Activated CD4-positive, CD25-positive, alpha-beta regulatory T cell (primary cell): ENCODE data around the gene ABCG8.
A peak's percentile ranks its signal among the peaks of the same experiment; 100 is the strongest.
"Not testable (repeated sequence)": the region's sequence is repeated elsewhere in the genome, so short reads cannot be mapped to it uniquely, and the experiment has no call there.

Experiments
- DNase-seq, 4 experiments: peaks; one replicate each; lab custom pipeline; 2025; lab: John Stamatoyannopoulos, UW

Gene ABCG8

DNA sequence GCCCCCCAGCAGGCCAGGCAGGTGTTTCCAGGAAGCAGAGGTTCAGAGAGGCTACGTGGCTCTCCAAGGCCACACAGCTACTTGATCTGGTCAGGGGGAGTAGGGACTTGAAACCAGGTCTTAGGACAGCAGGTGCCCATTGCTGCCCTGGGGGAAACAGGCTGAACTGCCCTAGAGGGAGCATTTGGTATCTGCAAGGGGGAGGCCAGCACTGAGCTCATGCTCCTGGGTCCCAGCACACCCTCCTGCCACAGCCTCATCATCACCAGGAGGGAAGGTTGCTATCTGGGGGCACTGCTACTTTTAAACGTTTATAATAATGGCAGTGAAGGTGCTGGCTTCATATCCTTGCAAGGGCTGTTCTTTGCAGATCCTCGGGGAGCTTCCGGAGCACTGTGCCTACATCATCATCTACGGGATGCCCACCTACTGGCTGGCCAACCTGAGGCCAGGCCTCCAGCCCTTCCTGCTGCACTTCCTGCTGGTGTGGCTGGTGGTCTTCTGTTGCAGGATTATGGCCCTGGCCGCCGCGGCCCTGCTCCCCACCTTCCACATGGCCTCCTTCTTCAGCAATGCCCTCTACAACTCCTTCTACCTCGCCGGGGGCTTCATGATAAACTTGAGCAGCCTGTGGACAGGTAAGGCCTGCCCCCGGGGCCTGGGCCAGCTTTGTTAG lies 36.1 kb downstream of the ABCG8 start:
- DNase-seq: no peak

DNA sequence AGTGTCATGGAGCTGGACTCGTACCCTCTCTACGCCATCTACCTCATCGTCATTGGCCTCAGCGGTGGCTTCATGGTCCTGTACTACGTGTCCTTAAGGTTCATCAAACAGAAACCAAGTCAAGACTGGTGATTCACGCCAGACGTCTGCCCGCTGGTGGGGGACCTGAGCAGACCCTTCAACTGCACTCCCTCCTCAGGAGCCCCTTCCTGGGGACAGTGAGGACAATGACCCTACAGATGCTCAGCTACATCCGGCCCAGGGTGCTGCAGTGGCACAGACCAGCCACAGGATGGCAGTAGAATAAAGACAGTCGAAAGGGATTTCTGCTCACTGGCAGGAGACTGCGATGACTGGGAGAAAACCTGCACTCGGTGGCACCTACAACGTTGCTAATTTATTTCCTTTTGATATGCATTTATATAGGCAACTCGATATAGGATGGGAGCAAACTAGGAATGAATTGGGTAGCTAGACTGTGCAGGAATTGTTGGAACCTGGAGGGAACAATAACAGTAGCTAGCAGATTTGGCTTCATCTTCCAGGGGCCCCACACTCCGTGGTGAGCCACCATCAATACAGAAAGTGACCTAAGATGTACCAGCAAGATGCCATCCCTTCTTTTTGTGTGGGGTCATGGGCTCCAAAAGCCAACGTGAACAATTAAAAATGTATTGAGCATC lies 39.2 kb downstream of the ABCG8 start:
- peak in 3 of 4 experiments; percentile 14 to 36 (median 36) for DNase-seq

DNA sequence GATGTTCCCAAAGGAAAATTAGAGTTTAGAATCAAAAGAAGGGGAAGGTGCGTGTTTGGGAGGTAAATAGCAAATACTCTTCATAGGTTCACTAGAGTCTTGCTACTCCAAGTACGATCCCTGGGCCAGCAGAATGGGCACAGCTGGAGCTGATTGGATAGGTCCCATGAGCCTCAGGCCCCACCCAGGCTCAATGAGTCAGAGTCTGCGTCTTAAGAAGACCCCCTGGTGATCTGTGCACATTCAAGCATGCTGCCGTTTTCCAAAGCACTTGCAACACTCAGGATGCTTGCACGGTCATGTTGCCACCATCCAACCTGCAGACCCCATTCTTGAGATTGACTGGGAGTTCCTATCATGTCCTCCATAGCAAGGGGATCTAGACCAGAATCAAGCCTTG lies 40.5 kb downstream of the ABCG8 start:
- no peak for DNase-seq

- DNase-seq: no peak
Observed at GRCh38 chr2:43880471-43880870, 41.7 kb downstream of the ABCG8 start.

DNA sequence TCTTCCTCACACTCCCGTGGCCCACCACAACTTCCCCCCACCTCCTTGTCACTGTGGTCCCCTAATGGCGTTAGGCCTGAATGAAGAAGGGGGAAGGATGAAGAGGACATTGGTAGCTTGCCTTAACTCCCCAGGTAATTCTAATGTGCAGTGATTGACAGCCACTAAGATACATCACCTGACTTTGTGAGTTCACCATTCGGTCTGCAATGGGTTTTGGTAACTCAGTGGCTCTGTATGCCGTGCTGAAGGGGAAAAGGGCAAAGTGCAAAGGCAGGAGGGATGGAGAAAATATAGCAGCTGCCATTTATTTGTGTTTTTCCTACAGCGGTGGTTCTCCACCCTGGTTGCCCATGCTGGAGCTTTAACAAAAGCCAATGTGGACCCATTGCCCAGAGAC lies 42.2 kb downstream of the ABCG8 start:
- no peak for DNase-seq

DNA sequence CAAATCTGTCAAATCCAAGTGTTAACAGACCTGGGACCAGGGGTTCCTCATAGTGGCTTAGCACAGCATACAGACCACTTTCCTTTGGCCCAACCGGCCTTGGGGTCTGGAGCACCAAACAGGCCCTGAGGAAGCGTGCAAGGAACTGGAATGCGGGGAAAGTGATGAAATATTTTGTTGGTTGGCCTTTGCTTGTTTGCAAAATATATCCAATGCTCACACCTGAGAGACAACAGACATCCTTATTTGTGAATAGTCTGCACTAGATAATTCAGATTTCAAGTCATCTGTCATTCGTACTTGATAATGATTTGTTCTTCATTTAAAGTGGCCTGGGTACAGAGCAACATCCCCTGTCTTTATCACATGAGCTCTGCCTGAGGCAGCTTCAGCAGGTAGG lies 43.5 kb downstream of the ABCG8 start:
- no peak for DNase-seq

GRCh38 chr2:43884689-43885088 lies 45.9 kb downstream of the ABCG8 start:
- DNase-seq: no peak

GRCh38 chr2:43885132-43885632 lies 46.4 kb downstream of the ABCG8 start:
- no peak for DNase-seq

- no peak for DNase-seq
Observed at GRCh38 chr2:43887176-43887575, 48.4 kb downstream of the ABCG8 start.

DNA sequence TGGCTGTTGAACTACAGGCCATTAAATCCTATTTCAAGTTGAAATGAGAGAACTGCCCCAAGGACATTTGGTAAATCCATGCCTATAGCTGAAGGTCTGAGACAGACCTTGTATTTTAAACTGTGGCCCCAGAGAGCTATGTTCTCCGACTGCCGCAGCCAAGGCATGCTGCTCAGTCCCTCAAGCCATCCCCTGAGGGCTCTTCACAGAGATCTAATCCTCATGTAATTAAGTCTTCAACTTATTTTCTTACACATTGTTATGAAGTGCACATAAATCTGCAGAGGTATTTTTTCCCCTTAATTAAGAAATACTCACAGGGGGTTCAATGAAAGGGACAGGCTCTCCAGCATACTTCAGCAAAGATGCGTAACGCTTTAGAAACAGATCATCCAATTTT lies 50.6 kb downstream of the ABCG8 start:
- no peak for DNase-seq

DNA sequence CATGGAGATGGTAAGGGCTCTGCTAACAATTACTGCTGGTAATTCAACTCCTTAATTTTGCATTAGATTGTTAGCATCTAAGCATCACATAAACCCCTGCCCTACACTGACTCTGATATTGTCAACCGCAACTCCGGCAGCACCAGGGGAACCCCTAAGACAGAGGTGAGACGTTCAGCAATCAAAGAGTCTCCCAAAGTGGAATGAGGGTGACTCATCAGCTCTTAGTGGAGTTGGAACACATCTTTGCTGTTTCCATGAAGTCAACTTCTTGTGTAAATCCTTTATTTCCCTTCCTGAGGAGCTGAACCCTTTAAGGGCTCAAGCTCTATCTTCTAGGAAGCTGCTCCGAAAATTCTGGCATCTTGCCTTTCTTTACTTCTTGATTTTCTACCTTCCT lies 52.1 kb downstream of the ABCG8 start:
- DNase-seq: no peak

- no peak for DNase-seq
Observed at GRCh38 chr2:43894743-43895142, 56.0 kb downstream of the ABCG8 start.

DNA sequence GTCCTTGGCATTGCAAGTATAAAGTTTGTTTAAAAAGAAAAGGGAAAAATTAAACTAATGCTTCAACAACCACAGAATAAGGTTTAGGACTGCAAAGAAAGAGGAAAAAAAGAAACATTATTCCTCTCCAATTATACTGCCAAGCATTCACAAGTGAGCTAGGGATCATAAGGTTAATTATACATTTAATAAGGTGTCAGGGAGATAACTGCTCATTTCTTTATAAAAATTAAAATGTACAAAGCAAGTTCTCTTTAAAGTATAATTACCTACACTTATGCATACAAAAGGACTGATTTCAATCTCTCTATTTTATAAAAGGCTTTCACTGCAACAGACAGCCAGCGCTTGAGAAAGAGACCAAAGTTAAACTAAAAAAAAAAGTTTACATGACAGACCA lies 58.1 kb downstream of the ABCG8 start:
- DNase-seq: no peak

DNA sequence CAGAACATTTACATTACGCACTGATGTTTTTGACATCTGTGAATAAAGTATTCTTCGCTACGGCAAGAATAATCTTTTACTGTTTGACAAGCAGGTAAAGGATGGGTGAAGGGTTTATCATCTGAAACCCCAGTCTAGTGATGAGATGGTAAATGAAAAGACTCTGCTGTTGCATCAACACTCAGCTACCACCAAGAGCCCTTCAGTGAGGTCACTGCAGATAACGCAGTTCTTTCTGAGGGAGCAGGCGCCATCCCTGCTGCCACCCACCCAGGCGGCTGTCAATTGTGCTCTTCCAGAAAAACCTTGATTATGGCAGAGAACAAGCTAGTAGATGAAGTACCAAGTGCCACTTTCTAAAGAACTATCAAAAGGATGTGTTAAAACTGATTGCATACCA lies 58.7 kb downstream of the ABCG8 start:
- DNase-seq: no peak

DNA sequence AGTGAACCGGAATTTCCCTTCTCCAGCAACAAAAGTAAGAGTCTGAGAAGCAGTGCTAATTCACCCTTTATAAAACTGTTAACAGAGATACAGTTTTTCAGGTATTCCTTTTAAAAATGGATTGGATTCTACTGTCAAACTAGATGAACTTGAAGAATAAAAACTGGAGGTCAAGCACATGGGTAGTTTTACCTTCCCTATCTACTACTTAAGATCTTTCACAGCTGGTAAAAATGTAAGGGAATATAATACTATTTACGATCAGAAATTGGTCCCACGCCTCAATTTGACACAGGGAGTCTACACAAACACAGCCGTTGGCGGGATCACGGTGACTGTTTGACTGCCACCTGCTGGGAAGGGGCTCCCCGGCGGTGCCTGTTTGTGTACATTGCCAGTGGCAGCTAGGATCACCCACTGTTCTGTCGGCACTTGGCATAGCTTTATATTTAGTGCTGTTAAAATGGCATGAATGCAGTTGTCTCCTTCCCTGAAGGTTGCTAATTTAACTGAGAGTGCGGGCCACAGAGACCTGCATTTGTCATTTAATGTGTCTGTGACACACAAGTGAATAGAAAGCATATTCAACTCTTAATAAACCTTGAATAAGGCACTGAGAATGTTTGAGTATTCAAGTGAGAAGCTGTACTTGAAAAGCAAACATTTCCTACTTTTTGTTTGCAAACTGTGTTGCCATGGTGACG lies 59.5 kb downstream of the ABCG8 start:
- no peak for DNase-seq

DNA sequence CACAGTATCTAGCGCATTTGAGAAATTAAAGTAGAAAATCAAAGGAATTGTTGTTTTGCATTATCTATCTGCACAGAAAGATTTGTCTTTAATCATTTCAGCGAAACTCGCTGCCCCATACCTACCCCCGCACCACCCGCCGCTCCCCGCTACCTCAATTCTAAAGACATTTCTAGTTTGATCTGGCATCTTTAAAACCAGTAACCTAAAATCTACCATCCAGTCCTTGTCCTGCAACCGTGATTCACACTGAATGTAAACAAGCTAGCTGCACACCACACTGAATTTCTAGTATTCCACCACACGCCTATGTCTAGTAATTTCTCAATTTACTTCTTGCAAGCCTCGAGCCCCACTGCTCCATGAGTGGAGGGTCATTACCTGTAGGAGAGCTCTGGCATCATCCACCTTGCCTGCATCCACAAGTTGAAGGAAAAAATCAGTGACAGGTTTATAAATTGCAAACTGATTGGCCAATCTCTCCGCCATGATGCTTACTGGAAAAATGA lies 60.1 kb downstream of the ABCG8 start:
- no peak for DNase-seq

GRCh38 chr2:43899589-43899988 lies 60.8 kb downstream of the ABCG8 start:
- DNase-seq: no peak

GRCh38 chr2:43905371-43905803 lies 66.6 kb downstream of the ABCG8 start:
- no peak for DNase-seq

GRCh38 chr2:43905871-43906270 lies 67.1 kb downstream of the ABCG8 start:
- no peak for DNase-seq

DNA sequence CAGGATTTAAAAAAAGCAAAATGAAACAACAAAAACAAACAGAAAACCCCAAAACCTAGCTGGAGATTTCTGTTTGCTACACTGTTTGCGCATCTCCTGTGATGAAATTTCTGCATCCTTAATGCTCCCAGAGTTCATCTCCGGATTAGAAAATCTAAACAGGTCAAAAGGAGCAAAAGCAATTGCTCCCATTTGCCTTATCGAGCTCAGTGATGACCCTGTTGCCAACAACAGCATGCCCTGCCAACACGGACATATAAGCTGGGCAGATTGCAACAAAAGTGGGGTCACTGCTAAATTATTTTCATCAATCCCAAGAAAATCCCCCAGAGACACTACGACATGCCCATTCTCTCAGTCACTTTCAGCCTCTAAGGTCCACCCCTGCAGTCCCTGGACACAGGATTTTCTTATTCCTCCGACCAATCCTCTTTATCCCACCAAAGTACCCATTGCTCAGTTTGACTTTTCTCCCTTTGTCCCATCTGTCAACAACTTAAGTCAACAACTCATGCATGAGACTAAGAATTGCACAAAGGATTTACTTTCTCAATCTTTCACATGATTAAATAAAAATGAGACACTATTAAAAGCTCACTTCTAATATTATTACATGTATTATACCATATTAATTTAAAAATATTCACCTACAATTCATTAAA lies 67.8 kb downstream of the ABCG8 start:
- no peak for DNase-seq

- DNase-seq: not testable (repeated sequence)
Observed at GRCh38 chr2:43911136-43911790, 72.5 kb downstream of the ABCG8 start.

DNA sequence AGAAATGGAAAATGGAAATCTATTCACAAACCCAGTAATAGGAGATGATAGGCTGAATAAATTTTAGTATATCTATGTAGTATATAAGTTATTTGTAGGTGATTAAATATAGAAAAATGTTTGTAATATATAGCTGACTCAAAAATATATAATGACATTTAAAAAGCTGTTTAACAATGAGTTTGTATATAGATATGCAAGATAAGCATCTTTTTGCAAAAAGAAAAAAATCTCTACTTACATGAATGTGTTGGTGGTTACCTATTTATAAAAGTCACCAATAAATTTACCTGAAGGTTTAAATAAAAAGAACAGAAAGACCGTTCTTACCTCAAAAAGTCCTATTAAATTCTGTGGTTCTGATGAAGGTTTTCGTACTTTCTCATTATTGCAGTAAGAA lies 85.7 kb downstream of the ABCG8 start:
- no peak for DNase-seq
